Hepatocyte (in vitro differentiated cells): ENCODE data around the gene SLC26A3.

Source experiments
- CTCF ChIP-seq: fragments of 200-600 bp; sonication (generic); IDR thresholded peaks from 2 replicates; pipeline ENCODE4 v1.5.1; 2016; ENCODE audit warnings: antibody characterized with exemption, mild to moderate bottlenecking; ENCODE audit not compliant: poor library complexity
- EZH2 ChIP-seq: fragments of 200-600 bp; sonication (generic); IDR thresholded peaks from 2 replicates; pipeline ENCODE4 v1.6.1; 2016; ENCODE audit warnings: antibody characterized with exemption, mild to moderate bottlenecking, borderline replicate concordance
- EZH2phosphoT487 ChIP-seq: fragments of 200-600 bp; sonication (generic); IDR thresholded peaks from one replicate; pipeline ENCODE4 v1.6.1; 2018; ENCODE audit warnings: antibody characterized with exemption, mild to moderate bottlenecking, low read depth, moderate library complexity; ENCODE audit not compliant: unreplicated experiment, severe bottlenecking

- TF ChIP-seq CTCF (no peak), EZH2phosphoT487 (no peak), EZH2 (no peak)
Measured at GRCh38 chr7:107746006-107746405, 57.0 kb downstream of the SLC26A3 start.
